Measurements from ENCODE around the gene TNS4.

Gene TNS4

DNA sequence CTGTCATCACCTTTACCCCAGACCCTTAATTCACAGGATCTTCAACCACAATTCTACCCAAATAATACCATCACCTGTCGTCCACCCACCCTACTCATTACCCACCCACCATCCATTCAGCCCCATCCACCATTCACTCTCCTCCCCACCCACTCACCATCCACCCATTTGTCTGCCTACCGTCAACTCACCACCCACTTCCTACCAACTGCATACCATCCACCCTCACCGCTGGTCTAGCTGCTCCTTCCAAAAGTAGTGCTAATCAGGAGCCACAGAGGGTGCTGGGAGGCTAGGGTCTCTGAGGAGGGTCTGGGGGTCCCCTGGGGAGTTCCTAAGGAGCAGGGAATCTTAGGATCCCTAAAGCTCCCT, 70.2 kb downstream of the TNS4 start:
- no peak for DNase-seq
- H3K9me3 Mint-ChIP-seq, result no peaks in the 10 kb centered on the region
- no peak for ATAC-seq (replicated peaks)
- no peaks in the 10 kb centered on the region for H3K36me3 Mint-ChIP-seq
- no peak overlapping the region for H3K27ac Mint-ChIP-seq
- H3K4me3 Mint-ChIP-seq, result no peak overlapping the region
- H3K27me3 Mint-ChIP-seq, result peaks cover 0 to 4% of the 10 kb centered on the region in 2 donors
- H3K4me1 Mint-ChIP-seq, result peaks cover 0 to 3% of the 10 kb centered on the region in 2 donors

DNA sequence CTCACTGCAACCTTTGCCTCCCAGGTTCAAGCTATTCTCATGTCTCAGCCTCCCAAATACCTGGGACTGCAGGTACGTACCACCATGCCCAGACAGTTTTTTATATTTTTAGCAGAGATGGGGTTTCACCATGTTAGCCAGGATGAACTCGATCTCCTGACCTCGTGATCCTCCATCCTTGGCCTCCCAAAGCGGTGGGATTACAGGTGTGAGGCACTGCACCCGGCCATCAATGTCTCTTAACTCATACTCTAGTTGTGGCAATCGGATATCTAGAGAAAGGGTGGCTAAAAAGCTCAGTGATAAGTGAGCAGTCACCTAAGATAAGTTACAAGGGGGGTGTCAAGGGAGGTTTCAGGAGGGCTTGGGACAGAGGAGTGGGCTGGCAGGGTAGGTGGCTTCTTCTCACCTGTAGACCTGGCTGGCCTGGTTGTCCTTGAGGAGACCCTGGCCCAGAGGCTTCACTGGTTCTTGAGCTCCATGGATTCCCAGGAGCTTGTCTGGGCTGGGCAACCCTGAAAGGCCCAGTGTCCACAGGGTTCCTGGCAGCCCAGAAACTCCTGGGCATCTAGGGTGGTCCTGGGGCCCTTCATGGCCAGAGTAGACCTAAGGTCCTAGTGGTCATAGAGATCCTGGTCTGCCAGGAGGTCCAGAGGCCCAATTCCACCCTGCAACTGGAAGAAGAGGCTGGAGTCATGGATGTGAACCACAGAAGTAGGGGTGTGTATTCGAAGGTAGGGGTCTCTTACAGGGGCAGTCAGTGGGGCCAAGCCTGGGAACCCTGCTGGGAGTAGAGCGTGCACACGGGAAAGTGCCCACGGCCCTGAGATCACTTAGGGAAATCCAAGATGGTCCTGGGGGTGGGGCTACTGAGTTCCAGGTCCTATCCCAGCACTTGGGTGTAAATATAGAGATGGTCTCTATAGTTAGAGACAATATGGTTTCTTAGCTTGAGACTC, 70.9 kb downstream of the TNS4 start:
- no peak for ATAC-seq (replicated peaks)
- peaks cover 0 to 4% of the 10 kb centered on the region in 2 donors for H3K27me3 Mint-ChIP-seq
- H3K27ac Mint-ChIP-seq, result no peak overlapping the region
- no peak for DNase-seq
- H3K4me3 Mint-ChIP-seq, result no peak overlapping the region
- peaks cover 0 to 3% of the 10 kb centered on the region in 2 donors for H3K4me1 Mint-ChIP-seq
- H3K9me3 Mint-ChIP-seq, result no peaks in the 10 kb centered on the region
- no peaks in the 10 kb centered on the region for H3K36me3 Mint-ChIP-seq

DNA sequence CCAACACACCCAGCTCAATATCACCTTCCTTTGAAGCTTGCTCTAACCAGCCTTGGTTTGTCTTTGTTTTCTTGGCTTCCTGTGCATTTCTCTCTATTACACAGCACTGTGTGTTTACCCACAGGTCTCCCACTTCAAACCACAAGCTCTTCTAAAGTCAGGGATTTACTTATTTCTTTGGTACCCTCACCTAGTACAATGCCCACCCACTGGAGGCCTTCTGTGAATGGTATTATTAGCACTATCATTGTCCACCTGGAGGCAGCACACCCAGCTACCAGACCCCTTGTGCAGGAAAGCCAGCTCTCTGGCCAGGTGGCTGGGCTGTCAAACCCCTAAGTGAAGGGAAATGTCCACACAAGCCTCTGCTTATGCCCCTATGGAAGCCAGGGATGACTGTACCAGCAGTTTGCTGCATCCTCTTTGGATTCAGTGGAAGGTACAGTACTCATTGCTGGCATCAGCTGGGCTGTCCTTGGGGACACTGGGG, 74.4 kb downstream of the TNS4 start:
- Mint-ChIP-seq H3K27ac (no peak overlapping the region), H3K4me1 (peaks cover 0 to 3% of the 10 kb centered on the region in 2 donors)
- peak; percentile 7 to 47 for ATAC-seq (replicated peaks)

More for the DNA sequence above, 74.4 kb downstream of the TNS4 start:
- DNase-seq, result no peak
- no peaks in the 10 kb centered on the region for H3K9me3 Mint-ChIP-seq
- peaks cover 0 to 4% of the 10 kb centered on the region in 2 donors for H3K27me3 Mint-ChIP-seq
- no peak overlapping the region for H3K4me3 Mint-ChIP-seq
- no peaks in the 10 kb centered on the region for H3K36me3 Mint-ChIP-seq
